GM23248 (cell line): ENCODE data around the gene STK11IP.

Experiments used
- EZH2 ChIP-seq: fragments of 200-600 bp; sonication (generic); IDR thresholded peaks from 2 replicates; pipeline ENCODE4 v1.6.1; 2018; ENCODE audit warnings: antibody characterized with exemption, mild to moderate bottlenecking; ENCODE audit not compliant: insufficient read depth, poor library complexity, severe bottlenecking
- EZH2phosphoT487 ChIP-seq: fragments of 200-600 bp; sonication (generic); IDR thresholded peaks from 2 replicates; pipeline ENCODE4 v1.6.1; 2018; ENCODE audit warnings: antibody characterized with exemption, moderate library complexity, mild to moderate bottlenecking, low read depth; ENCODE audit not compliant: insufficient read depth

GRCh38 chr2:219618733-219619122 lies 21.1 kb downstream of the STK11IP start:
- TF ChIP-seq EZH2phosphoT487: no peak
- no peak for TF ChIP-seq EZH2
